ENCODE measurements around the gene CD3D.

Gene CD3D

DNA sequence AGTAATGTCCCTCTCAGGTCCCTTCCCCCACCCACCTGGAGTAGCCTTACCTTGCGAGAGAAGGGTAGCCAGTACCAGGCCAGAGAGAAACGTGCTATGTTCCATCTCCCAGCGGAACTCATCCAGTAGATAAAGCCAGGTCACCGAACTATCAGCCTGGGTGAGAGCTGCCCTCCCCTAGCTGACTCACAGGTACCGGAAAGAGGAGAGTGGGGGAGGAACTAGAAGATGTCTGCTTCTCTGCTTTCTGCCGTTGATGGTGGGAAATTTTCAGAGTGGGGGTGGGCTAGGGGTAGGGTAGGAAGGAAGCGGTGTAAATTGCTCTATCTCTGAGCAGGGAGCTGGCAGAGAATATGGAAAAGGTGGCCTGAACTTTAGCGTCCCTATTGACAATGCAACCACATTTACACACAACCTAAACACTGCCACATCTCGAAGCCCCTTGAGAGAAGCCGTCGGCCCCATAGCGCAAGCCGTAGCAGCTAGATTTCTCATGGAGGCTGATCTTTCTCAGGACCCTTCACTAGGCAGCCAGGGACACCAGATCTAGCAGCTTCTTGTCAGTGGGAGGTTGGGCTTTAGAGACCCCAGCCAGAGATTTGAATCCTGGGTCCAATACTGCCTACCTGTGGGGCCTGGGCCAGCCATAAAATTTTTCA is at the start of gene CD3D:
CD3D (minus strand) TSS at position 203 of the 659 bp plus-strand sequence; CDS start at position 105, 98 bp downstream.
- DNase-seq (ENCODE audit: low spot score), result no peak

- no peak for DNase-seq (ENCODE audit: low spot score)
These were observed 41.2 kb upstream of the CD3D start for GRCh38 chr11:118383657-118384056.

GRCh38 chr11:118382954-118383353 is 40.4 kb upstream of the CD3D start:
- DNase-seq (ENCODE audit: low spot score), result no peak

GRCh38 chr11:118380571-118380970 is 38.1 kb upstream of the CD3D start:
- DNase-seq (ENCODE audit: low spot score), result no peak

- DNase-seq (ENCODE audit: low spot score), result no peak
These were observed 37.0 kb upstream of the CD3D start for GRCh38 chr11:118379497-118379896.

GRCh38 chr11:118375978-118376377 is 33.5 kb upstream of the CD3D start:
- DNase-seq (ENCODE audit: low spot score), result no peak

GRCh38 chr11:118374729-118375128 is 32.2 kb upstream of the CD3D start:
- peak; percentile 76 for DNase-seq (ENCODE audit: low spot score)

DNA sequence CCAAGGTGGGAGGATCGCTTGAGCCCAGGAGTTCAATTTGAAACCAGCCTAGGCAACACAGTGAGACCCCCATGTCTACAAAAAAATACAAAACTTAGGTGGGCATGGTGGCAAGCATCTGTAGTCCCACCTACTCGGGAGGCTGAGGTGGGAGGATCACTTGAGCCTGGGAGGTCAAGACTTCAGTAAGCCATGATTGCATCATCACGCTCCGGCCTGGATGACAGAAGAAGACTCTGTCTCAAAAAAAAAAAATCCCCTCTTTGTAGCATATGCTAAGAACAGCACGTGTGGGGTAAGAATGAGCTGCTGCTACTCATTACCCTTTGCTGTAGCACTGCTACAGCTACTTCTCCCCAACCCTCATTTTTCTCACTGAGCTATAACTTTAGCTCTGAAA is 31.4 kb upstream of the CD3D start:
- DNase-seq (ENCODE audit: low spot score), result no peak

DNA sequence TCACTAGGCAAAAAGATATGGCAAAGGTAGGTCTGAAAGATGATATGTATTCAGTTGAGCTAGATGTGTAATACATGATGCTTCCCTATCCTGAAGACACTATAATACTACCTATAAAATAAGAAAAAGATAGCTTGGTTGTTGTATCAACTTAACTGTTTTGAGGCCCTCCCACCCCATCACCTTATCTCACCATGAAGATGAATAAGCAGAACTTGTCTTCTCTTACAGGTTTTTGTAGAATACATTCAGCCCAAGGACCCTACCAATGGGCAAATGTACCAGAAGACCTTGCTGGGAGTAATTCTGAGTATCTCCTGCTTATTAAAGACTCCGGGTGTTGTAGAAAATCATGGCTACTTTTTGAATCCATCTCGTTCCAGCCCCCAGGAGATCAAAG is 30.8 kb upstream of the CD3D start:
- DNase-seq (ENCODE audit: low spot score), result no peak

DNA sequence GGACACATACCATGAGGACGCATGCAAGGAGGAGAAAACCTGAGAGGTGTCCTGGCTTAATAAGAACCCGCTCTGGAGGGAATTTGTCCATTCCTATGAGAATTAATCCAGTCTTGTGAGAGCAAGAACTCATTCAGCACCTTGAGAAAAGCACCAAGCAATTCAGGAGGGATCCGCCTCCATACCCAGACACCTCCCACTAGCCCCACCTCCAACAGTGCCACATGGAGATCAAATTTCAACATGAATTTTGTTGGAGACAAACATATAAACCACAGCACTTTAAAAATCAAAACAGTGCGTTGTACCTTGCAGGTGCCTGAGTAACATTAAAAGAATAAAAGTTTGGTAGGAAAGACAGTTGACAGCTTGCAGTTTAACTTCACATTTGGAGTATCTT is 28.3 kb upstream of the CD3D start:
- no peak for DNase-seq (ENCODE audit: low spot score)

DNA sequence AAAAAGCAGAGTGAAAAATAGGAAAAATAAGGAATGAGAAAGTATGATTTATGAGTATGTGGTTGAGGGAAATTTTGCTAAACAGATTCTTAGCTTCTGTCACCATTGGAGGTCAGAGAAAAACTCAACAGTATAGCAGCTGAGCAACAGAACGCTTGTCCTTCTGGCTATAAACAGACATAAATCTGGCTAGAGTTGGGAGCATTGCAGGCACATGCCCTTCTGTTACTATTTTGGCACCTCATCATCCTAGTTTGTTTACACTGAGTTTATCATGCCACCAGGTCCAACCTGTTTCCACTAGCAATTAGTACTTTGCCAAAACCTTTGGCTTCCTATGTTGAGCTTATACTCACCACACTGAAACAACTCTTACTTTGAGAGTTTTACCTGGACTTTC is 23.8 kb upstream of the CD3D start:
- DNase-seq (ENCODE audit: low spot score), result no peak

DNA sequence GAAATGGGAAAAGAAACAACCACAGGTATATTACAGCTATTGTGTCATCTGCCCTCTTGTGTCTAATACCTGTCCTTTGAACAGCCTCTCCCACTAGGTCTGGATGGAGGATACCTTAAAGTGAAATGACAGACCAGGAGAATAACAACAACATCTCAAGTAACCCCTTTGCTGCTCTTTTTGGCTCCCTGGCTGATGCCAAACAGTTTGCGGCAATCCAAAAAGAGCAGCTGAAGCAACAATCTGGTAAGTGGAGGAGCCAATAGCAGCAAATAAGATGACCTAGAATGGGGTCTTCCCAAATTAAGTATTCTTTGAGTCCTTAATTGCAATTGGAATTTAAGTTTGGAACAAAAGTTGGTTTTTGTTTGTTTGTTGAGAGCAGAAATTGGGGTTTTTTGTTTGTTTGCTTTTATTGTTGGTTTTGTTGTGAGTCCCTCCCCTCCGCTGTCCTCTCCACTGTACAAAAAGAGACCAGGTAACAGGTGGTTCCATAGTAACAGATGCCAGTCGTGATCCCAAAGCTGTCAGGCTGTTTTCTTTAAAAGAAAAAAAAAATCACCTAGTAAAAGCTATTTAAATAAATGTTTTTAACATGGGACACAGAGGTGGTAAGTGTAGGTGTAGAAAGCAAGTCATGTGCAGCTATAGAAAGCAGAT is 22.6 kb upstream of the CD3D start:
- DNase-seq (ENCODE audit: low spot score), result no peak

GRCh38 chr11:118359295-118359958 is 16.9 kb upstream of the CD3D start, which contains the start of gene UBE4A:
TSS of gene UBE4A (plus strand) at chr11:118359600. CDS start at chr11:118365081, 5,481 bp downstream.
- DNase-seq (ENCODE audit: low spot score), result peak; percentile 92

DNA sequence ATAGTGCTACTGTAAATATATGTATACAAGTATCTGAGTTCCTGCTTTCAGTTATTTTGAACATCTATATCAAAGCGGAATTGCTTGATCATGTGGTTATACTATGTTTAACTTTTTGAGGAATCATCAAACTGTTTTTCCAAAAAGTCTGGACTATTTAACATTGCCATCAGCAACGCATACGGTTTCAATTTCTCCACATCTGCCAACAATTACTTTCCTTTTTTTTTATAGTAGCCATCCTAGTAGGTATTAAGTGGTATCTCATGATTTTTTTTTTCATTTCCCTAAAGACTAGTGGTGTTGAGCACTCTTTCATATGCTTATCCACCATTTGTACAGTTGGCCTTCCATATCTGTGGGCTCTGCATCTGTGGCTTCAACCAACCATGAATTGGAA is 15.6 kb upstream of the CD3D start:
- no peak for DNase-seq (ENCODE audit: low spot score)

- DNase-seq (ENCODE audit: low spot score), result peak; percentile 22
These were observed 10.7 kb upstream of the CD3D start for GRCh38 chr11:118353084-118353710.

DNA sequence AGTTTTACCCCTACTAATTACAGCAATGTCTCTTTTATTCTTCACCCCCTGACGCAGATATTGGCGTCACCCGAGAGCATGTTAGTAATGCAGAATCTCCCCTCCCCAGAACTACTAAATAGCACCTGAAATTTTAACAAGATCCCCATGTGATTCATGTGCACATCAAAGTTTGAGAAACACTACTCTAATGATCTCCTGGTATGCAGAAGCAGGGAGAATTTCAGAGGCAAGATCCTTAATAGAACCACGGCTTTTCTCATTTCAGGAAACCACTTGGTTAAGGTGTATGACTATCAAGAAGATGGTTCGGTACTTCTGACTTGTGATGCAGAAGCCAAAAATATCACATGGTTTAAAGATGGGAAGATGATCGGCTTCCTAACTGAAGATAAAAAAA is 7.0 kb upstream of the CD3D start:
- no peak for DNase-seq (ENCODE audit: low spot score)

GRCh38 chr11:118343981-118344515 is 1.5 kb upstream of the CD3D start, which contains the start of gene CD3G:
TSS of gene CD3G (plus strand) at chr11:118344344. CDS start at chr11:118344424, 80 bp downstream.
- no peak for DNase-seq (ENCODE audit: low spot score)

DNA sequence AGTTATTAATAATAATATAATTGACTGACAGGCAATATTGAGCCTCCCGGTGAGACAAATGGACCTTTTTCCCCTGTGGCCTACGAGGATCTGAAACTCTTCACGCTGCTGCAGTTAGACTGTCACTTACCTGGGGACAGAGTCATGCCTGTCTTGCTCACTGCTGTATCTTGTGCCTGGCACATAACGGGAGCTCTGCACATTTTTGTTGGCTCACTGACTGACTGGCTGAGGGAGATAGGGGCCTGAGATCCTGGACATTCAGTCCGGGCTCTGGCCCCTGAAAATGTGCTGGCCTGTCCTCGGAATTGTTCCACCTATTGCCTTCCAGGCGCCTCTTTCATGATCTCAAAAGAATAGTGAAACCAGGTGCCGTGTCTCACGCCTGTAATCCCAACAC is 743 bp upstream of the CD3D start:
- no peak for DNase-seq (ENCODE audit: low spot score)

- no peak for DNase-seq (ENCODE audit: low spot score)
These were observed 553 bp downstream of the CD3D start for GRCh38 chr11:118341815-118342489.

GRCh38 chr11:118341261-118341660 is 1.2 kb downstream of the CD3D start:
- DNase-seq (ENCODE audit: low spot score), result no peak

DNA sequence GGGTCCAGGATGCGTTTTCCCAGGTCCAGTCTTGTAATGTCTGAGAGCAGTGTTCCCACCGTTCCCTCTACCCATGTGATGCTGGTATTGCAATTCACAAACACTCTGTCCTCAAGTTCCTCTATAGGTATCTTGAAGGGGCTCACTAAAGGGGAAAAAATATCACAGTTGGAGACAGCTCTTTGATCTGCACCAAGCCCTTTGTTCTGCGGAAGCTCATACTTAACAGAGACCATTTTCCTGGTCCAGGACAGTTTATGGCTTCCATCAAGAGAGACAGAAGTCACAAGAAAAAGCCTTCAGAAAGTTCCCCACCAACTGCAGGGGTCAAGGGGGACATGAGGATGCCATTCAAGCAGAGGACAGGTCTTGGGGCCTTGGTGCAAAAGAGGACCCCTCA is 2.1 kb downstream of the CD3D start:
- DNase-seq (ENCODE audit: low spot score), result no peak
